ENCODE data around the gene EPC1.
"Not testable (repeated sequence)": the region's sequence is repeated elsewhere in the genome, so short reads cannot be mapped to it uniquely, and the experiment has no call there.

Gene EPC1

DNA sequence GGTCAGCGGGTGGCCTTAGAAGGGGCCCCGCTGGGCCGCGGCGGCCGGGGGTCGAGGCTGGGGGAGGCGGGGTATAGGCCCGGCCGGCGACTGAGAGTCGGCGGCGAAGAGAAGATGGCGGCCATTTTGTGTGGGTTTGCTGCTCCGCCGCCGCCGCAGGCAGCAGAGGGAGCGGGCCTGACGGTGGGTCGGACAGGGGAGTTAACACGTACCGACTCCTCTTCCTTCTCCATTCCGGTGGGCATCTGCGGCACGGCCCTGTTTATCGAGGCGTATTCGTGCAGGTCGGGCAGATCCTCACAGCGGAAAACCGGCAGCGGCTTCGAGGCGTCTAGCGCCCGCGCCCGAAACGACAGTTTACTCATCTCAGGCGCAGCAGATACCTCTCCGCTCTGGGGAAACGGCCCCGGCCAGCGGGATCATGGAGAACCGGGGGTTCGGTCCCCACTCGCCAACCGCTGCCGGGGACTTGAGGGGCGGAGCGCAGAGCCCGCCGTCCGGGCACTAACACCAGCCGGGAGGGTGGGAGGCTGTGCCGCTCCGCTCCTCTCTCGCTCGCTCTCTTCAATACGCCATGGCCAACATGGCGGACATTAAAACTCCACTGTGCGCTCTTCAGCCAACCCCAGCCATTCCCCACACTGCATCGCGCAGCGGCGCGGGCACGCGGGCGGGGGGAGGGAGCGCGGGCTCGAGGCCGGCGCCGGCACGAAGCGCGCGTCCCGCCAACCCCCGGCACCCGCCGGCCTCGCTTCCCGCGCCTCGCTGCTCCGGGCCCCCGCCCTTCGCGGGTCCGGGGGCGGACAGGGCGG, at the start of gene EPC1:
Gene EPC1, minus strand, starts transcription at position 608 of the 812 bp plus-strand sequence. Its CDS starts 243 bp downstream, at position 365.
- Histone ChIP-seq H3K4me1 (peaks cover 25% of the 10 kb centered on the region), H3K36me3 (replicated peaks) (peaks cover 7% of the 10 kb centered on the region), H3K4me3 (peak within 1 kb of the TSS; percentile 98), H3K27me3 (ENCODE audit: low read depth) (no peaks in the 10 kb centered on the region), H3K9me3 (no peaks in the 10 kb centered on the region)
- peak; percentile 78 to 86 for DNase-seq (ENCODE audit: low spot score in 2 of 2)
- in situ Hi-C loops (cut with MboI; ENCODE audit: low sequenced_read_pairs): no loop called here

DNA sequence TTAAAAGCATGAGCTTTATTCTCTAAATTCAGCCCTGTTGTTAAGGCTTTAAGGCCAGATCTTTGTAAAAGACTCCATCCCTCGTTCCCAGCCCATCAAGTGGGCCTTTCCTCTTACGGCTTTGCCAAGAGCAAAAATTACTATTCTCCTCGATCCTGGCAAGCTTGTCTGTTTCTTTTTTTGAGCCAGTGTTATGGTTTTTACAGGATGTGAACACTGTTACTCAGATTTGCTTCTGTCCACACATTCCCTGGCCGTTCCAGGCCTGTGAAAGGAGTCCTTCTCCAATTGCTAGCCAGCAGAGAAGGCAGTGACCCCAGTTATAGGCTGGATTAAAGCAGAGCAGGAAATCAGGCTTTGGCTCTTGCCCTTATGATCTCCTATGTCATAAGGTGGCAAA, 47.0 kb upstream of the EPC1 start:
- no peaks in the 10 kb centered on the region for H3K4me1 ChIP-seq
- H3K36me3 ChIP-seq (replicated peaks): no peaks in the 10 kb centered on the region
- H3K4me3 ChIP-seq: no peak overlapping the region
- no peaks in the 10 kb centered on the region; the same call in 1 of the 2 replicates for H3K27me3 ChIP-seq (ENCODE audit: low read depth)
- no peak for DNase-seq (ENCODE audit: low spot score in 2 of 2)
- H3K9me3 ChIP-seq: no peaks in the 10 kb centered on the region
- in situ Hi-C loops (cut with MboI; ENCODE audit: low sequenced_read_pairs): no loop called here

- H3K4me1 ChIP-seq; H3K27me3 ChIP-seq (ENCODE audit: low read depth); H3K9me3 ChIP-seq; DNase-seq (ENCODE audit: low spot score in 2 of 2); H3K36me3 ChIP-seq (replicated peaks); H3K4me3 ChIP-seq; in situ Hi-C loops (cut with MboI; ENCODE audit: low sequenced_read_pairs): not testable (repeated sequence)
Observed at GRCh38 chr10:32392284-32392683, 45.3 kb upstream of the EPC1 start.

- H3K27me3 ChIP-seq (ENCODE audit: low read depth): no peaks in the 10 kb centered on the region; the same call in 1 of the 2 replicates
- no peaks in the 10 kb centered on the region for H3K4me1 ChIP-seq
- H3K9me3 ChIP-seq: no peaks in the 10 kb centered on the region
- in situ Hi-C loops (cut with MboI; ENCODE audit: low sequenced_read_pairs): no loop called here
- no peaks in the 10 kb centered on the region for H3K36me3 ChIP-seq (replicated peaks)
- no peak overlapping the region for H3K4me3 ChIP-seq
- DNase-seq (ENCODE audit: low spot score in 2 of 2): no peak
Observed at GRCh38 chr10:32390193-32390592, 43.2 kb upstream of the EPC1 start.

GRCh38 chr10:32388258-32389027, 41.5 kb upstream of the EPC1 start:
- H3K27me3 ChIP-seq (ENCODE audit: low read depth): no peaks in the 10 kb centered on the region; the same call in 1 of the 2 replicates
- H3K4me3 ChIP-seq: no peak overlapping the region
- H3K4me1 ChIP-seq: no peaks in the 10 kb centered on the region; the same call in 1 of the 2 replicates
- H3K9me3 ChIP-seq: no peaks in the 10 kb centered on the region
- DNase-seq (ENCODE audit: low spot score in 2 of 2): no peak
- in situ Hi-C loops (cut with MboI; ENCODE audit: low sequenced_read_pairs): no loop called here
- no peaks in the 10 kb centered on the region for H3K36me3 ChIP-seq (replicated peaks)

GRCh38 chr10:32386623-32387260, 39.8 kb upstream of the EPC1 start:
- H3K27me3 ChIP-seq (ENCODE audit: low read depth): no peaks in the 10 kb centered on the region; the same call in 1 of the 2 replicates
- no peak for DNase-seq (ENCODE audit: low spot score in 2 of 2)
- no peaks in the 10 kb centered on the region for H3K36me3 ChIP-seq (replicated peaks)
- H3K9me3 ChIP-seq: no peaks in the 10 kb centered on the region
- no peak overlapping the region for H3K4me3 ChIP-seq
- in situ Hi-C loops (cut with MboI; ENCODE audit: low sequenced_read_pairs): no loop called here
- H3K4me1 ChIP-seq: no peaks in the 10 kb centered on the region; the same call in 1 of the 2 replicates

DNA sequence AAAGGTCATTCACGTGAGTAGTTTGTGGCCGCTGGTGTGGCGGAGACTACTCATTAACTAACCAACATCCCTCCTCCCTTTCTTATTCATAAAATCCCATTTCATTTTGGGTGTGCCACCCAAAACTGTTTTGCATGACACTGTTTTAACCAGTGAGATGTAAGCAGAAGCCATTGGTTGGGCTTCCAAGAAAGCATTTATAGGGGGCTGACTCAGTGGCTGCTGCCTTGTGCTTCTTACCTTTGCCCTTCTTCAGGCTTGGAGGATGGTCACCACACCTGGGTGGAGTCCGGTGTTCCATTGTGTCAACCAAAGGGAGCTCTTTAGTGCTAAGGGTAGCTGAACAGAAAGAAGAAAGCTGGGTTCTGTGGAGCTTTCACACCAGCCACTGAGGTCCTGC, 37.2 kb upstream of the EPC1 start:
- peak; percentile 12 to 29 for DNase-seq (ENCODE audit: low spot score in 2 of 2)
- H3K9me3 ChIP-seq: no peaks in the 10 kb centered on the region
- H3K4me1 ChIP-seq: peaks cover 7% of the 10 kb centered on the region
- H3K27me3 ChIP-seq (ENCODE audit: low read depth): no peaks in the 10 kb centered on the region
- no peaks in the 10 kb centered on the region for H3K36me3 ChIP-seq (replicated peaks)
- H3K4me3 ChIP-seq: no peak overlapping the region
- in situ Hi-C loops (cut with MboI; ENCODE audit: low sequenced_read_pairs): no loop called here

DNA sequence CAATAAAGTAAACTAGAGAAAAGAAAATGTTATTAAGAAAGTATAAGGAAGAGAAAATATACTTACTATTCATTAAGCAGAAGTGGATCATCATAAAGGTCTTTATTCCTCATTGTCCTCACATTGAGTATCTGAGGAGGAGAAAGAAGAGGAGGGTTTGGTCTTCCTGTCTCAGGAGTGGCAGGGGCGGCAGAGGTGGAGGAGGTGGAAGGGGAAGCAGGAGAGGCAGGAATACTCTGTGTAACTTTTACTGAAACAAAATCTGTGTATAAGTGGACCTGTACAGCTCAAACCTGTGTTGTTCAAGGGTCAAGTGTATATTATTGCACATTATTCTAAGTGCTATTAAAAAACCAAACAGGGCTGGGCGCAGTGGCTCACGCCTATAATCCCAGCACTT, 34.2 kb upstream of the EPC1 start:
- no peaks in the 10 kb centered on the region for H3K9me3 ChIP-seq
- DNase-seq (ENCODE audit: low spot score in 2 of 2): no peak
- in situ Hi-C loops (cut with MboI; ENCODE audit: low sequenced_read_pairs): no loop called here

GRCh38 chr10:32379950-32380551, 33.1 kb upstream of the EPC1 start:
- Histone ChIP-seq H3K9me3 (no peaks in the 10 kb centered on the region), H3K27me3 (ENCODE audit: low read depth) (no peaks in the 10 kb centered on the region), H3K36me3 (replicated peaks) (no peaks in the 10 kb centered on the region), H3K4me3 (no peak overlapping the region), H3K4me1 (peaks cover 12% of the 10 kb centered on the region)
- DNase-seq (ENCODE audit: low spot score in 2 of 2): no peak
- in situ Hi-C loops (cut with MboI; ENCODE audit: low sequenced_read_pairs): no loop called here

More for the DNA sequence above, 34.2 kb upstream of the EPC1 start:
- Histone ChIP-seq H3K4me1 (peaks cover 9% of the 10 kb centered on the region), H3K4me3 (no peak overlapping the region), H3K27me3 (ENCODE audit: low read depth) (no peaks in the 10 kb centered on the region), H3K36me3 (replicated peaks) (no peaks in the 10 kb centered on the region)

DNA sequence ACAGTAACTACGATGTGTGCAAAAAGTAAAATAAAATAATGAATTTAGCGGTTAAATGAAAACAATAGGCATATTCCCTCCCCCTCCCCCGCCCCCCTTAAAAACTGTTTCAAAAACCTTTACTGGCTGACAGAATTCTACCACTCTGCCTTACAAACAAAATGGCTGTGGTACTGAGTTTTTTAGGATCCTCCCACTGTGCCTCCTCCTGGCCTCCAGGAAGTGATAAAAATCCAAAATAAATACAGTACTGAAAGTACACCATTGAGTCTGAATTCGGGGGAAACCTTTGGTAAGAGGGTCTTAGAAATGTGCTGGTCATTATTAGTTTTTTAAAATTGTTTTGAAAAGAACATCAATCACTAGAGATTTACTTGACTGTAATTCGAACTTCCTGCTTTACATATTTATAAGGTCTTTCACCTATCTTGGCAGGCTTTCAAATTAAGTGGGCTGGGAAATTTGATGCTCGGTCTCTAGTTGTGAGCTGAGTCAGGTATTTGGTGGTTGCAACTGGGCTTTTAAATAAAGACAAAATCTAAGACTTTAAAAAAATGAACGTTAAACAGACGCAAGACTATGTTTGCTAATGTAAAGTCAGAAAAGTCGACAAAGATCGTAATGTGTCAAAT, 32.5 kb upstream of the EPC1 start:
- in situ Hi-C loops (cut with MboI; ENCODE audit: low sequenced_read_pairs): no loop called here
- no peaks in the 10 kb centered on the region for H3K36me3 ChIP-seq (replicated peaks)
- no peaks in the 10 kb centered on the region for H3K27me3 ChIP-seq (ENCODE audit: low read depth)
- DNase-seq (ENCODE audit: low spot score in 2 of 2): peak; percentile 45 to 68
- peak overlapping the region; percentile 46 for H3K4me3 ChIP-seq
- H3K4me1 ChIP-seq: peaks cover 12% of the 10 kb centered on the region
- H3K9me3 ChIP-seq: no peaks in the 10 kb centered on the region

DNA sequence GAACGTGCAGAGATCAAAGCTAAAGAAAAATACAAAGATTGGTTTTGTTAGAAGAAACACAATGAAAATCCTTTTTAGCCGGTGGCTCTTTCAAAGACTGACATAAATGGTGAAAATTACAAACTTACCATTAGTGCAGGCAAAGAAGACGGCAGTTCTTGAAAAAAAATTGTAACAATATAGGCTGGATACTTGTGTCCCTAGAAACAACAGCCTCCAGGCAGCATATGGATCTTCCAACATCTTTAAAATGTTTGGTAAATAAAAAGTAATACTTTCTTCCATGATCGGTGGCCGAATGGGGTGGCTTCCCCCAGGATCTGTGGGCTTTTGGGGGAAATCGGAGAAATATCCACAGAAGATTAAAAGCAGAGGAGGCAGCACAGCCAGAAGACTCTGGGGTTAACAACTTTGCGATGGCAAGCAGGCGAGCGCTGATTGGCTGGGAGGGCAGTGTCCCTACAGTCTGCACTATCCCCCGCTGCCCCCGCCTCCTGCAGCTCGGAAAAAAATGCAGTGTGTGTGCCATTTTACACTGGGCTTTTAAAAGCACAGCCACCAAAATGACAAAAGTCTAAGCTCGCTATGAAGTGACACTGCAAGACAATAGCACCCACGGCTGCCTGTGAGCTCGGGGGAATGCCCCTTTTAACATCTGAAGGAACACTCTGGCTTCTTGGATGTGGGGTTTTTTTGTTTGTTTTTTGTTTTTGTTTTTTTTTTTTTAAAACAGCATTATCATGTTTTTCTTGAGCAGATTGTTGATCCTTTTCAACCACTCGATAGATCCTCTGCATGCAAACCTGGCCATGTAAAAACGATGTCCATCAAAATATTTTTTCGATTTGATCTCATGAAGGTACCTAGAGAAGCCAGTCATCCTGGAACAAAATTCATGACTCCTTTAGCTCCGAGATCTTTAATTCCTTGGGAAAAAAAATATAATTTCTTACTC, 31.7 kb upstream of the EPC1 start:
- H3K27me3 ChIP-seq (ENCODE audit: low read depth): no peaks in the 10 kb centered on the region
- DNase-seq (ENCODE audit: low spot score in 2 of 2): peak; percentile 89 to 94
- in situ Hi-C loops (cut with MboI; ENCODE audit: low sequenced_read_pairs): no loop called here
- H3K4me1 ChIP-seq: peaks cover 12% of the 10 kb centered on the region
- peak overlapping the region; percentile 46 for H3K4me3 ChIP-seq
- no peaks in the 10 kb centered on the region for H3K9me3 ChIP-seq
- H3K36me3 ChIP-seq (replicated peaks): no peaks in the 10 kb centered on the region

DNA sequence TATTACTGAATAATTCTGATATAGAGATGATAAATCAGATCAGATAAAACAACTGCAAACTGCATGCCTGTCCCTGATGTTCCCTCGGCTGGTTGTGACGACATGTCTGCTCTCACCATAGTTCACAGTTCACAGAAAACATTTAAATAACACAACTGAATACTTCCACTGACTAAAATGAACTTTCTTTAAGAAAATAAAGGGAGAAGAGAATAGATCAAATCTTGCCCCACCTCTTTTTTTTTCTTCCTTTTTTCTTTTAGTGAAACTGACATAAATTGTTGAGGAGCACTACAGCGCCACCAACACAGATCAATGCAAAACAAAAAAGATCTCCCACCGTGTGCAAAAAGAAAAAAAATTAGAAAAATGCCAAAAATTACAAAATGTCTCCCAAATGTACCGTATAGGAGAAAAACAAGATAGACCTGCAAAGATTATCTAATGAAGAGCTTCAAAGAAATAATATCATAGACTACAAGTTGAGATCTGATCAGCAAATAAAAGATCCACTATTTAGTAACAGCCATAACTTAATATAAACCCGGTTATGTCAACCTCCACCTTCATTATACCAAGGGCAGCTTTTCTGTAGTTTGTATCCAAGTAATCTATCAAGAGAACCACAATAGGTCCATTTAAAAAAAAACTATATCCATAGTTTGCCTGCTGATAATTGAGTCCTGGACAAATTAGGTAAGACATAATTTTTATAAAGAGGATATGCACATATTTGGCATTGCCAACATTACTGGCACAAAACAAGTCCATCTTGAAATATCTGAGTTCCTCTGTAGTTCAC, 30.7 kb upstream of the EPC1 start:
- in situ Hi-C loops (cut with MboI; ENCODE audit: low sequenced_read_pairs): no loop called here
- Histone ChIP-seq H3K27me3 (ENCODE audit: low read depth) (no peaks in the 10 kb centered on the region), H3K36me3 (replicated peaks) (no peaks in the 10 kb centered on the region), H3K4me1 (peaks cover 12% of the 10 kb centered on the region), H3K9me3 (no peaks in the 10 kb centered on the region), H3K4me3 (peak overlapping the region; percentile 46)
- peak; percentile 39 to 58 for DNase-seq (ENCODE audit: low spot score in 2 of 2)

Data from HAP-1 (cell line).